Colonic mucosa (tissue), 4 donors: Measurements from ENCODE around the gene SNX5. TPM values are rescaled to one million over a fixed set of nuclear protein-coding genes. Genes with fewer than 3 reads are reported as not detected.

Experiments used
- DNase-seq: peaks from one replicate; pipeline ENCODE4 v3.0.0-alpha.2; 2020
- H3K27ac ChIP-seq: fragments of 200-600 bp; one replicate; pipeline ENCODE4 v1.8.0; 2021
- H3K27me3 ChIP-seq: fragments of 200-600 bp; one replicate; pipeline ENCODE4 v1.8.0; 2021
- H3K36me3 ChIP-seq: fragments of 200-600 bp; one replicate; pipeline ENCODE4 v1.8.0; 2021
- H3K4me1 ChIP-seq: fragments of 200-600 bp; one replicate; pipeline ENCODE4 v1.8.0; 2021; ENCODE audit warnings: mild to moderate bottlenecking
- H3K4me3 ChIP-seq: fragments of 200-600 bp; one replicate; pipeline ENCODE4 v1.8.0; 2021
- H3K9ac ChIP-seq, 2 donors: one replicate each; pipeline ENCODE4 v1.7.0; 2013; ENCODE audit warnings: control low read depth in 2 of 2, low read depth in 2 of 2, low read length in 2 of 2
- H3K9me3 ChIP-seq: fragments of 200-600 bp; one replicate; pipeline ENCODE4 v1.8.0; 2021
- CTCF ChIP-seq: fragments of 200-600 bp; IDR thresholded peaks from one replicate; pipeline ENCODE4 v1.8.0; 2022; ENCODE audit warnings: antibody characterized with exemption, mild to moderate bottlenecking
- intact Hi-C: fragments of 100-400 bp; cut with DNase I; formaldehyde crosslinking; loops from one replicate; pipeline ENCODE4 v1.14.1; 2022
- total RNA-seq, 2 donors: library from RNA; stranded (reverse); fragmentation: NEBNext Ultra II Directional in 1 of 2; extraction: Animal tissue kit (Norgen Biotek cat#: 25700) in 1 of 2; gene quantifications; one replicate each; pipeline ENCODE4 v1.2.1, GENCODE V29; 2021
- donor health status: healthy.
- donor health status: DM: no; HTN: no; CAD: no.
- donor health status: DM: no; HTN: no; CAD: no.

The SNX5 gene
- total RNA-seq, 2 donors from 2014 or later = 116 to 119 TPM

GRCh38 chr20:17901971-17902370, 66.6 kb downstream of the SNX5 start:
- DNase-seq = no peak
- Histone ChIP-seq H3K4me1 (no peaks in the 10 kb centered on the region), H3K36me3 (no peaks in the 10 kb centered on the region), H3K4me3 (no peak overlapping the region), H3K27ac (no peak overlapping the region), H3K27me3 (no peaks in the 10 kb centered on the region), H3K9me3 (no peaks in the 10 kb centered on the region), H3K9ac (peak overlapping the region in 1 of 2 donors; percentile 24)
- TF ChIP-seq CTCF = no peak
- intact Hi-C loops = no loop called here

- intact Hi-C loops = loop anchor here (5.0 to 10.0 kb wide), 3 partner anchors 216 to 394 kb away; partner anchors contain the start of gene RRBP1
- no peak overlapping the region for H3K27ac ChIP-seq
- peak; percentile 94 for TF ChIP-seq CTCF
- no peak overlapping the region for H3K4me3 ChIP-seq
- peak; percentile 83 for DNase-seq
- no peak overlapping the region for H3K9ac ChIP-seq
- no peaks in the 10 kb centered on the region for H3K4me1 ChIP-seq
- H3K27me3 ChIP-seq = no peaks in the 10 kb centered on the region
- no peaks in the 10 kb centered on the region for H3K9me3 ChIP-seq
- no peaks in the 10 kb centered on the region for H3K36me3 ChIP-seq
Measured at GRCh38 chr20:17898548-17898994, 70.0 kb downstream of the SNX5 start.

DNA sequence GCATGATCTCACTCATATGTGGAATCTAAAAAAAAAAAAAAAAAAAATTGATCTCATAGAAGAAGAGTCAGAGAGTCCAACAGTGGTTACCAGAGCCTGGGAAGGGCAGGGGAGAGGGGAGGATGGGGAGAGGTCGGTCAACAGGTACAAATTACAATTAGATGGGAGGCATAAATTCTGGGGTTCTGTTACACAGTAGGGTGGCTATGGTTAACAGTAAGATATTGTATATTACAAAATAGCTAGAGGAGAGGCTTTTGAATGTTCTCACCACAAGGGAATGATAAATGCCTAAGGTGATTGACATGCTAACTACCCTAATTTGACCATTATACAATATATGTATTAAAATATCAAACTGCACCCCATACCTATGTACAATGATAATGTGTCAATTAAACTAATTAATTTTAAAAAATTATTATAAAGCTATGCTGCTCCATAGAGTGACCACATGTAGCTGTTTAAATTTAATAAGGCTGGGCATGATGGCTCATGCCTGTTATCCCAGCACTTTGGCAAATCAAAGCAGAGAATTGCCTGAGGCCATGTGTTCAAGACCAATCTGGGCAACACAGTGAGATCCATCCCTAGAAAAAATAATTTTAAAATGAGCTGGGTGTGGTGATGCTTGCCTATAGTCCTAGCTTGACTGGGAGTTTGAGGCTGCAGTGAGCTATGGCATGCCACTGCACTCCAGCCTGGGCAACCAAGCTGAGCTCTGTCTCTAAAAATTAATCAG, 70.9 kb downstream of the SNX5 start:
- Histone ChIP-seq H3K9ac (no peak overlapping the region), H3K27me3 (no peaks in the 10 kb centered on the region), H3K9me3 (no peaks in the 10 kb centered on the region), H3K4me1 (no peaks in the 10 kb centered on the region), H3K4me3 (no peak overlapping the region), H3K36me3 (no peaks in the 10 kb centered on the region), H3K27ac (no peak overlapping the region)
- intact Hi-C loops = loop anchor here (5.0 to 10.0 kb wide), 3 partner anchors 215 to 393 kb away; partner anchors contain the start of gene RRBP1
- no peak for TF ChIP-seq CTCF
- no peak for DNase-seq

DNA sequence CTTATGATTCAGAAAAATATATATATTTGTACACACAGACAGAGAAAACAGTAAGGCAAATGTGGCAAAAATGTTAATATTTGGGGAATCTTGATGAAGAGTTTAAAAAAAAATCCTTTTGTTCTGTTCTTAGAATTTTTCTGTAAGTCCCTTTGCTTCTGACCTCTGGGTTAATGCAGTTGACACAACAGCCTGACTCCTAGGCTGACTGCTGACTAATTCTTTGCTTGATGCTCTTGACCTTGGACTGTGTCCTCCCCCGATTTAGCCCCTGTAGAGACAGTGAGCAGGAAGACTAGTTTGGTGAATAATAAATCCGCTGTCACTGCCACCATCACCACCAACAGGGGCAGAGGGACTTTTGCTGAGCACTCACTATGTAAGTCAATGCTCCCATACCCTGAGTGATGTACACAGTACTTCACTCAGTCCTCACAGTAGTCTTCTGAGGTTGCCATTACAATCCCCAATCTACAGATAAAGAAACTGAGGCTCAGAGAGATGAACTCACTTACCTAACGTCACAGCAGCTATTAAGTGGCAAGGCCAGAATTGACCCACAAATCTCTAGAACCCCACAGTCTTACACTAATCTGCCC, 71.7 kb downstream of the SNX5 start:
- H3K27me3 ChIP-seq = no peaks in the 10 kb centered on the region
- no peak for TF ChIP-seq CTCF
- H3K9me3 ChIP-seq = no peaks in the 10 kb centered on the region
- intact Hi-C loops = loop anchor here (5.0 to 10.0 kb wide), 3 partner anchors 215 to 392 kb away; partner anchors contain the start of gene RRBP1
- no peaks in the 10 kb centered on the region for H3K4me1 ChIP-seq
- no peaks in the 10 kb centered on the region for H3K36me3 ChIP-seq
- DNase-seq = no peak
- H3K27ac ChIP-seq = no peak overlapping the region
- H3K9ac ChIP-seq = no peak overlapping the region
- no peak overlapping the region for H3K4me3 ChIP-seq

DNA sequence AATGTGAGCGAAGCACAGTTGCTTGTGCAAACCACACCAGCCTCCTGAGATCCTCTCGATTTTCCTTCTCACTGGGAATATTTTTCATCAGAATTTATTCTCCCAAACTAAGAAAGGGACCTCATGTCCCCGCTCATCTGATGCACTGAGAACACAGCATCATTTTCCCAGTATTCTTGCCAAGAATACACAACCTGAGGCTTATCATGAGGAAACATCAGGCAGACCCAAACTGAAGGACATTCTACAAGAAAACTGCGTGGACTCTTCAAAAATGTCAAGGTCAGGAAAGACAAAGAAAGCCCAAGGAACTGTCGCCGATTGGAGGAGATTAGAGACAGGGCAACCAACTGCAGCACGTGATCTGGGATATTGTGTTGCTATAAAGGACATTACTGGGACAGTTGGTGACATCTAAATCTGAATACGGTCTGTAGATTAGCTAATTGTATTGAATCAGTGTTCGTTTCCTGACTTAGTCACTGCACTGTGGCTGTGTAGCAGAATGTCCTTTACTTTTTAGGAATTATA, 72.3 kb downstream of the SNX5 start:
- H3K9me3 ChIP-seq = no peaks in the 10 kb centered on the region
- no peak for TF ChIP-seq CTCF
- peak overlapping the region; percentile 68 for H3K27ac ChIP-seq
- DNase-seq = no peak
- peak overlapping the region in 1 of 2 donors; percentile 43 for H3K9ac ChIP-seq
- H3K27me3 ChIP-seq = no peaks in the 10 kb centered on the region
- H3K36me3 ChIP-seq = no peaks in the 10 kb centered on the region
- no peaks in the 10 kb centered on the region for H3K4me1 ChIP-seq
- intact Hi-C loops = loop anchor here (5.0 to 10.0 kb wide), 3 partner anchors 214 to 391 kb away; partner anchors contain the start of gene RRBP1
- no peak overlapping the region for H3K4me3 ChIP-seq
